IPS-18a (cell line): ENCODE measurements around the gene UMODL1.

Experiments used
- H3K27ac ChIP-seq: one replicate; pipeline ENCODE4 v1.5.1; 2013; ENCODE audit warnings: low read length
- H3K27me3 ChIP-seq: one replicate; pipeline ENCODE4 v1.6.1; 2013; ENCODE audit warnings: mild to moderate bottlenecking, low read length; ENCODE audit not compliant: control insufficient read depth, insufficient read depth
- H3K36me3 ChIP-seq: one replicate; pipeline ENCODE4 v1.6.1; 2013; ENCODE audit warnings: low read depth, low read length; ENCODE audit not compliant: control insufficient read depth
- H3K4me1 ChIP-seq: one replicate; pipeline ENCODE4 v1.6.1; 2013; ENCODE audit warnings: low read depth, low read length; ENCODE audit not compliant: control insufficient read depth
- H3K4me3 ChIP-seq: one replicate; pipeline ENCODE4 v1.5.1; 2013; ENCODE audit warnings: low read length
- H3K9ac ChIP-seq: one replicate; pipeline ENCODE4 v1.6.1; 2013; ENCODE audit warnings: mild to moderate bottlenecking, low read length, moderate library complexity
- H3K9me3 ChIP-seq: one replicate; pipeline ENCODE4 v1.6.1; 2013; ENCODE audit warnings: low read depth, low read length; ENCODE audit not compliant: control insufficient read depth

The UMODL1 gene

DNA sequence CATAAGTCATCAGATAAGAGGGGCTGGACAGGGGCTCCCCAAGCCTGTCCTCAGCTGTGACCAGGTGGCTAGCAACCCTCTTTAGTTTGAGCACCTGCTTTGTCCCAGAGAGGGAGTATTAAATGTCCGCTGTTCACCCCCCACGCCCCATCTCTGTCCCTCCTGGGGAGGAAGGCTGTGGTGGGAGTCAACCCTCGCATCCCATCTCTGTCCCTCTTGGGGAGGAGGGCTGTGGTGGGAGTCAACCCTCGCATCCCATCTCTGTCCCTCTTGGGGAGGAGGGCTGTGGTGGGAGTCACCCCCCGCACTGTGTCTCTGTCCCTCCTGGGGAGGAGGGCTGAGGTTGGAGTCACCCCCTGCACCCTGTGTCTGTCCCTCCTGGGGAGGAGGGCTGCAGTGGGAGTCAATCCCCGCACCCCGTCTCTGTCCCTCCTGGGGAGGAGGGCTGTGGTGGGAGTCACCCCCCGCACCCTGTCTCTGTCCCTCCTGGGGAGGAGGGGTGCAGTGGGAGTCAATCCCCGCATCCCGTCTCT, 75.2 kb downstream of the UMODL1 start:
- Histone ChIP-seq H3K9me3 (no peaks in the 10 kb centered on the region), H3K36me3 (no peaks in the 10 kb centered on the region), H3K9ac (no peak overlapping the region), H3K4me1 (no peaks in the 10 kb centered on the region), H3K27ac (no peak overlapping the region), H3K27me3 (no peaks in the 10 kb centered on the region), H3K4me3 (no peak overlapping the region)

DNA sequence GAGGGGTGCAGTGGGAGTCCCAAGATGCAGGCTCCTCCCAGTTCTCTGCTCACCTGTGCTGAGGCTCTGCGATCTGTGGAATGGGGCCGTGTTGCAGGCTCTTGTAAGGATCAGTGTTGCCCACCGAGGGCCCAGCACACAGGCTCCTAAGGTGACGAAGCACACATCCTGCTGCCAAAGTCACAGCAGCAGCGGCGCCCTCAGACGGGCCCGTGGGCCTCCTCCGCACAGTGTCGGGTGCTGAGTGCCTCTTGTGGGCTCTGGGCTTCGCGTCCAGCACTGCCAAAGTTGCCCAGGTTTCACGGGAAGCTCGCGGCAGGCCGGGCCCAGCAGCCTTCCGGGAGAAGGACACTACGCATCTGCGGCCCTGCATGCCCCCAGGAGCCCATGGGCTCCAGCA, 75.7 kb downstream of the UMODL1 start:
- Histone ChIP-seq H3K4me1 (no peaks in the 10 kb centered on the region), H3K36me3 (no peaks in the 10 kb centered on the region), H3K27me3 (no peaks in the 10 kb centered on the region), H3K9me3 (no peaks in the 10 kb centered on the region), H3K9ac (no peak overlapping the region), H3K27ac (no peak overlapping the region), H3K4me3 (no peak overlapping the region)

DNA sequence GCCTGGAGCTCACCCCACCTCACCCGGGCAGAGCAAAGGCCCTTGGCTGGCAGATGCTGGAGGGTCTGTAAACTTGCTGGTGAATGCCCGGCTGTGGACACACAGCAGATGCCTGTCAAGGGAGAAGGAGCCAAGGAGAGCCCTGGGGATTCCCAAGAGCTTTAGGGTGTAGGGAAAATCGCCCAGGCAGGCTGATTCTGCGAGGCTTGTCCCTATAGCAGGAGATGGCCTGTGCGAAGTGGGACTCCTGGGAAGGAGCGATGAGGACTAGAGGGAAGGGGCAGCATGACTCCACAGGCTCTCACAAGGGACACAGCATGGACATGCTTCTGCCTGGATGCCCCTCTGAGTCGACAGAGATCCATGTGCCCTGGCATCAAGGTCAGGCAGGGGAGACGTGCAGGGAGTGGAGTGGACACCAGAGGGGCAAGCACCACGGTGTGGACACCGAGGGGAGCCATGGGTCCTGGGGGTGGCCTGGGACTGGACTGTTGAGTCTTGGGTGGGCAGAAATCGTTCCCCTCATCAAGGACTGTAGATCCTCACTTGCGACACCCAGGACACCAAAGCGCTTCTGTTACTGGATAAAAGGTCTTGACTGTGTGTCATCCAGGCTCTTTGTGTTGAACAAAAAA, 76.4 kb downstream of the UMODL1 start:
- no peaks in the 10 kb centered on the region for H3K27me3 ChIP-seq
- H3K4me1 ChIP-seq: no peaks in the 10 kb centered on the region
- no peak overlapping the region for H3K27ac ChIP-seq
- H3K9ac ChIP-seq: no peak overlapping the region
- no peaks in the 10 kb centered on the region for H3K9me3 ChIP-seq
- H3K36me3 ChIP-seq: no peaks in the 10 kb centered on the region
- H3K4me3 ChIP-seq: no peak overlapping the region

- no peak overlapping the region for H3K4me3 ChIP-seq
These were observed 77.0 kb downstream of the UMODL1 start for GRCh38 chr21:42148097-42148496.

DNA sequence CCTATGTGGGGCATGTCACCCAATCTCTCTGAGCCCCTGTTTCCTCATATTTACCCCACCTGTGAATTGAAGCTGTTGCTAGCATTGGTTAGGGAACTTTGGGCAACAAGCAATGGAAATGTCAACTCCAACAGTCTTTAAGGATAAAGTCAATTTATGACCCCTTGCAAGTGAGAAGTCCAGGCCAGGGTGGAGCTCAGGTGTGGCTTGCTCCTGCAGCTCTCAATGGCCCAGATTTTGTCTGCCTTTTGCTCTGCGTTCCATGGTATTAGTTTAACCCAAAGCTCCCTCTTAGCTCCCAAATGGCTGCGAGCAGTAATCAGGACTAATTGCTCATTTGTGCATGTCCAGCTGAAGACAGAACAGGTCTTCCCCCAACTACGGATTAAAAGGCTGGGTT, 77.5 kb downstream of the UMODL1 start:
- Histone ChIP-seq H3K4me1 (no peaks in the 10 kb centered on the region), H3K27me3 (no peaks in the 10 kb centered on the region), H3K36me3 (no peaks in the 10 kb centered on the region), H3K4me3 (no peak overlapping the region), H3K9me3 (no peaks in the 10 kb centered on the region), H3K27ac (no peak overlapping the region), H3K9ac (no peak overlapping the region)

More at GRCh38 chr21:42148097-42148496, 77.0 kb downstream of the UMODL1 start:
- no peaks in the 10 kb centered on the region for H3K36me3 ChIP-seq
- no peaks in the 10 kb centered on the region for H3K9me3 ChIP-seq
- H3K9ac ChIP-seq: no peak overlapping the region
- no peak overlapping the region for H3K27ac ChIP-seq
- H3K27me3 ChIP-seq: no peaks in the 10 kb centered on the region
- H3K4me1 ChIP-seq: no peaks in the 10 kb centered on the region

DNA sequence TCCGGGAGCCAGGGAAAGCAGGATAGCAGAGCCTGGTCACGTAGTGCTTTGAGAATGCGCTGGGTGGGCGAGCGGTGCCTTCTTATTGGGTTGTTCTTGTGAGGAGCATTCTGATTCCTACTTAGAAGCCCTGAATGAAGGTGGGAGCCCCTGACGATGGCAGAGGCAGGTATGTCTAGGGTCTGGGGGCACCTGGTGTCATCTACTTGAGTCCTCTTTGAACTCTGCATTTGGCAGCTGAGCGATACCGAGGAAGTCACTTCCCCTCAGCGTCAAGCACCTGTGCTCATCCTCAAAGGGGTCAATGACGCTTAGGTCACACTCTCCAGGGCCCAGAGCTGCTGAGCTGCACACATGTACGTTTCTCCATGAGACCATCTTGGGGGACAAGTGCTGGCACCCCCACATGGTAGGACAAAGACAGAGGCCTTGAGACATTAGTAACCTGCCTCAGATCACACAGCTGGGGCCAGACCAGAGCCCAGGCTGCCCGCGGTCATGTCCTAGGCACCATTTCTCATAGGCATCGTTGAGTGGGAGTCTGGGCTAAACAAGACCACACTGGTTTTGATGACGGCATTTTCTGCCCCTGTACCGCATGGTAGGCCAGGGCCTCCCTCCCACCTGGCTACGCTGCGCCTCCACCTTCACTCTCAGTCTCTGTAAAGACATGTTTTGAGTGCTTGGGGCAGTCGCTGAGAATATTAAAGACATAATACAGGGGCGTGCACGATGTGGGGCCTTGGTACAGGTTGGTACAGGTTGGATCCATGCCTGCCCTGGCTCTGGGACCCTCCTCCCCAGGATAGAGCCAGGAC, 78.7 kb downstream of the UMODL1 start:
- Histone ChIP-seq H3K9me3 (no peaks in the 10 kb centered on the region), H3K36me3 (no peaks in the 10 kb centered on the region), H3K4me3 (no peak overlapping the region), H3K9ac (no peak overlapping the region), H3K4me1 (no peaks in the 10 kb centered on the region), H3K27ac (no peak overlapping the region), H3K27me3 (no peaks in the 10 kb centered on the region)

DNA sequence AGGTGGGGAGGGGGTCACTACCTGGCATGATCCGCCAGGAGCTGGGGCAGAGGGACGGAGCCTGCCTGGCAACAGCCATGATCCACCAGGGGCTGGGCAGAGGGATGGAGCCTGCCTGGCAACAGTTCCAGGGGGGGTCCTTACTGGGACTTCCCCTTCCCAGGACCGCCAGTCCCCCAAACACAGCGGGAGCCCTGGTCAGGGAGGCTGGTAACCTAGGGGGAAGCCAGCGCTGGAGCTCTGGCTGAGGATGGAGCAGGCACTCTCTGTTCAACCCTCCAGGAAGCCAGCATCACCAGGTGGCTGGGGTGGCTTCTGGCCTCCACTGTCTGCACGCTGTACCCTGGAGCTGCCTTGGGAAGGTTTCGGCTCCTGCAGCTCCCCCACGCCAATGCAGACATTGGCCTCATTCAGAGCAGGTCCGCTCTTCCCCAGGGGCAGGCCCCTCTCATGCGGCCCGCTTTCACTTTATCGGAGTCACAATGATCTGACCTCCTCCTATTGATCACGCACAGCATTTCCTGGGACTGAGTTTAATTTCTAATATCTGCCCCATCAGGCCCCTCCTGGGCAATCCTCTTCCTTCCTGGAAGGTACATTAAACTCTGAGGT, 79.5 kb downstream of the UMODL1 start:
- Histone ChIP-seq H3K4me1 (no peaks in the 10 kb centered on the region), H3K4me3 (no peak overlapping the region), H3K36me3 (no peaks in the 10 kb centered on the region), H3K9ac (no peak overlapping the region), H3K27me3 (no peaks in the 10 kb centered on the region), H3K27ac (no peak overlapping the region), H3K9me3 (no peaks in the 10 kb centered on the region)

- no peaks in the 10 kb centered on the region for H3K27me3 ChIP-seq
- H3K27ac ChIP-seq: no peak overlapping the region
- H3K9me3 ChIP-seq: no peaks in the 10 kb centered on the region
- H3K4me3 ChIP-seq: no peak overlapping the region
- no peak overlapping the region for H3K9ac ChIP-seq
- no peaks in the 10 kb centered on the region for H3K36me3 ChIP-seq
- H3K4me1 ChIP-seq: no peaks in the 10 kb centered on the region
These were observed 80.2 kb downstream of the UMODL1 start for GRCh38 chr21:42151148-42151947.

DNA sequence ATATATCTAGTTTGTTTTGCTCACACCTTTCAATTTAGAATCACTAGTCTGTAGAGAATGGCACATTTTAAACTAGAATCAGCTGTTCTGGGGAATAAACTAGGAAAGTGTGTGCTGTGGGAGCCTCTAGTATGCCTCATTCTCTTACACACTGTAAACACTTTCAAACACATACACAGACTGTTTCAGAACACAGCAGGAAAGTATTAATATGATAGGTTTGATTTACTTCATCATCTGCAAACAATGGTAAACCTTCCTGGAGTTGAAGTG, 80.8 kb downstream of the UMODL1 start:
- Histone ChIP-seq H3K27ac (no peak overlapping the region), H3K4me3 (no peak overlapping the region), H3K4me1 (no peaks in the 10 kb centered on the region), H3K9me3 (no peaks in the 10 kb centered on the region), H3K36me3 (no peaks in the 10 kb centered on the region), H3K9ac (no peak overlapping the region), H3K27me3 (no peaks in the 10 kb centered on the region)

GRCh38 chr21:42153046-42153686, 82.0 kb downstream of the UMODL1 start:
- H3K4me1 ChIP-seq: no peaks in the 10 kb centered on the region
- no peak overlapping the region for H3K9ac ChIP-seq
- H3K27me3 ChIP-seq: no peaks in the 10 kb centered on the region
- no peaks in the 10 kb centered on the region for H3K36me3 ChIP-seq
- no peak overlapping the region for H3K27ac ChIP-seq
- no peaks in the 10 kb centered on the region for H3K9me3 ChIP-seq
- H3K4me3 ChIP-seq: no peak overlapping the region

DNA sequence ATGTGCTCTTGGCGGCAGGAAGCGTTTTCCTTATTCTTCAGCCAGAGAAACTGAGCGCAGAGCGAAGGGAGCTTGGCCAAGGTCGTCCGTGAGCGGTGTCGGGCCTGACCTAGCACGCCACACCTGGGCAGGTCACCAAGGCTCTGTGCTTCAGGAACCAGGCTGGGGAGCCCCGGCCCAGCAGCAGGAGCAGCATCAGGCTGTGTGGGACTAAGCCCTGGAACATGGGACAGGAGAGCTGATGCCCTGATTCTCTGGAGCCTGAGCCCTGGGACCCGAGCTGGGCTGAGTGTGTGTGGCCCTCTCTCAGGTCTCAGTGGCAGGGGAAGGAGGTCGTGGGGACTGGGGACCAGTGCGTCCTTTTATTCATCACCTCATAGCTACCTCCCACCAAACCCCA, 82.6 kb downstream of the UMODL1 start:
- H3K4me3 ChIP-seq: no peak overlapping the region
- H3K27ac ChIP-seq: no peak overlapping the region
- no peaks in the 10 kb centered on the region for H3K36me3 ChIP-seq
- no peaks in the 10 kb centered on the region for H3K27me3 ChIP-seq
- H3K9me3 ChIP-seq: no peaks in the 10 kb centered on the region
- H3K9ac ChIP-seq: no peak overlapping the region
- no peaks in the 10 kb centered on the region for H3K4me1 ChIP-seq
